Measurements from ENCODE around the gene LRRC3B. TPM values are rescaled to one million over a fixed set of nuclear protein-coding genes. Genes with fewer than 3 reads are reported as not detected.
"Not testable (repeated sequence)": the region's sequence is repeated elsewhere in the genome, so short reads cannot be mapped to it uniquely, and the experiment has no call there.

LRRC3B gene, protein sequence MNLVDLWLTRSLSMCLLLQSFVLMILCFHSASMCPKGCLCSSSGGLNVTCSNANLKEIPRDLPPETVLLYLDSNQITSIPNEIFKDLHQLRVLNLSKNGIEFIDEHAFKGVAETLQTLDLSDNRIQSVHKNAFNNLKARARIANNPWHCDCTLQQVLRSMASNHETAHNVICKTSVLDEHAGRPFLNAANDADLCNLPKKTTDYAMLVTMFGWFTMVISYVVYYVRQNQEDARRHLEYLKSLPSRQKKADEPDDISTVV
- under 1 TPM in 1 of 2 donors, not detected in 1; 0.03 TPM for total RNA-seq

DNA sequence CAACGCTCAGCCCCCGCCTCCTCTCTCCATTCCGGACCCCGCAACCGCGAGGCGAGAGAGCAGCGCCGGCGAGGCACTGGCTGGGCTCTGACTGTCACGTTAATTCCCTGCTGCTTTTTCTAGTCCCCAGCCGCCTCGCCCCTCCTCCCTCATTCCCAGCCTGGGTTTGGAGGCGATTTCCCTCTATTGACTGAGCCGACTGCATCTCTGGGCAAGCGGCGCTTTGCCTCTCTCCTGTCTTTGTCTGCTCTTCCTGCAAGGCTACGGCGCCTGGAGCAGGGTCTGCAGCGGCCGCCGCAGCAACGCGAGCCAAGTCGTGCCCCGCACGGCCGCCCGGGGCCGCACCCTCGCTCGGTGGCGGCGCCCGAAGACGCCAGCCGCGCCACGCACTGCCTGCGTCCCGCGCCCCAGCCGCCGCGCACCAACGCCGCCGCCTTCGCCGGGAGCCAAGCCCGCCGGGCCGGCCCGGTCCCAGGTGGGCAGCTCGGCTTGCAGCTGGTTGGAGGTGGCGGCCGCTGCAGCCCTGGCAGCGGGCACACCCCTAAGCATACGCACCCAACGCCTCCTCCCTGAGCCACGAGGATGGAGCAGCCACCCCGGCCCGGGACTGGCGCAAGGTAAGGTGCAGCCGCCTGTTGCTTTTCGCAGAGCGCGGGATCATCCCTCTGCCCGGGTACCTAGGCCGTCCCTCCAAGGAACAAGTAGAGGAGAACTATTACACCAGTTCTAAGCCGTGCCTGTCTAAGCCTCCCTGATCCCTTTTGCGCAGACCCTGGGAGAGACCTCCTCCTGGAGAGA lies at the start of gene LRRC3B:
Gene LRRC3B (plus strand): TSS at position 152 of the 798 bp plus-strand sequence. CDS start 86,901 bp downstream, outside the sequence.
- Mint-ChIP-seq H3K4me3 (no peak within 1 kb of the TSS), H3K27me3 (peaks cover 38% of the 10 kb centered on the region), H3K4me1 (no peaks in the 10 kb centered on the region), H3K9me3 (no peaks in the 10 kb centered on the region), H3K36me3 (ENCODE audit: low read depth) (no peaks in the 10 kb centered on the region), H3K27ac (no peak within 1 kb of the TSS)
- ATAC-seq (replicated peaks): no peak

- Mint-ChIP-seq H3K9me3 (peaks cover 11% of the 10 kb centered on the region), H3K4me3 (no peak overlapping the region), H3K36me3 (ENCODE audit: low read depth) (no peaks in the 10 kb centered on the region), H3K27me3 (peaks cover 3% of the 10 kb centered on the region), H3K4me1 (no peaks in the 10 kb centered on the region), H3K27ac (no peak overlapping the region)
- no peak for ATAC-seq (replicated peaks)
These were observed 47.8 kb upstream of the LRRC3B start for GRCh38 chr3:26574766-26575165.

- peaks cover 8% of the 10 kb centered on the region for H3K9me3 Mint-ChIP-seq
- no peak for ATAC-seq (replicated peaks)
- peaks cover 13% of the 10 kb centered on the region for H3K27me3 Mint-ChIP-seq
- H3K4me1 Mint-ChIP-seq: no peaks in the 10 kb centered on the region
- no peak overlapping the region for H3K27ac Mint-ChIP-seq
- H3K36me3 Mint-ChIP-seq (ENCODE audit: low read depth): no peaks in the 10 kb centered on the region
- H3K4me3 Mint-ChIP-seq: no peak overlapping the region
These were observed 43.5 kb upstream of the LRRC3B start for GRCh38 chr3:26579116-26579515.

DNA sequence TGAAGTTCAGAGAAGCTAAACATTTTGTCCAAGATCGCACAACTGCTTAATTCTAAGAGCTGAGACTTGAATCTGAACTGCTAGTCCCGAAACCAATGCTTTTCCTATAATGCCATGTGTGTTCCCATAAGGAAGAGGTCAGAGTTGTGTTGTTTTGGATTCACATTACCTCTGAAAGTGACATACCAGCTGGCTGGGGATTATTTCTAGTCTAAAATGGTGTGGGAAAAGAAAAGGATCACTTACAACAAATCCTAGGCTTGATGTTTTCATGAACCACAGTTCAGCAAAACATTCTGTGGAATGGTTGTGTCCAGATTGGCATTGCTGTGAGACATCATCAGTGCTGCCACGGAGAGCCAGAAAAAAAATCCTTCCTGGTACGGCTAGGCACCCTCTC lies 35.0 kb upstream of the LRRC3B start:
- Mint-ChIP-seq H3K36me3 (ENCODE audit: low read depth) (no peaks in the 10 kb centered on the region), H3K27me3 (peaks cover 2% of the 10 kb centered on the region), H3K9me3 (no peaks in the 10 kb centered on the region), H3K4me3 (no peak overlapping the region), H3K27ac (no peak overlapping the region), H3K4me1 (no peaks in the 10 kb centered on the region)
- ATAC-seq (replicated peaks): no peak

DNA sequence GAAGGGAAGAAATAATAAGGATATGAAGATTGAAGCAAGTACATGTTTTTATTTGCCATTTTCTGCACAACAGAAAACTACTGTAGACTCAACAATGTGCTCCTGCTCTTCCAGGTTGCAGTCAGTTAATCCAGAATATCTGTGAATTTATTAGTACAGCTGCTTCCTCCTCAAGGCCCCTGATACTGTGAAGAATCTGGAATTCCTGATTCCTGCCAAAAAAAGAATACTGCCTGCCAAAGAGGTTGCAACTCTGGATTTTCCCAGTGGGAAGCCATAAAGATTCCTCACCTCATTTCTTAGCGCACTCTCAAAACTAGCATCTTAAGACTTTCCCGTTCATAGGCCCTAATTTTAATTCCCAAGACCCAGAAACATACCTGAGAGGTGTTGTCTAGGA lies 33.6 kb upstream of the LRRC3B start:
- no peak for ATAC-seq (replicated peaks)
- no peaks in the 10 kb centered on the region for H3K9me3 Mint-ChIP-seq
- no peak overlapping the region for H3K27ac Mint-ChIP-seq
- peaks cover 1% of the 10 kb centered on the region for H3K27me3 Mint-ChIP-seq
- H3K36me3 Mint-ChIP-seq (ENCODE audit: low read depth): no peaks in the 10 kb centered on the region
- no peaks in the 10 kb centered on the region for H3K4me1 Mint-ChIP-seq
- no peak overlapping the region for H3K4me3 Mint-ChIP-seq

DNA sequence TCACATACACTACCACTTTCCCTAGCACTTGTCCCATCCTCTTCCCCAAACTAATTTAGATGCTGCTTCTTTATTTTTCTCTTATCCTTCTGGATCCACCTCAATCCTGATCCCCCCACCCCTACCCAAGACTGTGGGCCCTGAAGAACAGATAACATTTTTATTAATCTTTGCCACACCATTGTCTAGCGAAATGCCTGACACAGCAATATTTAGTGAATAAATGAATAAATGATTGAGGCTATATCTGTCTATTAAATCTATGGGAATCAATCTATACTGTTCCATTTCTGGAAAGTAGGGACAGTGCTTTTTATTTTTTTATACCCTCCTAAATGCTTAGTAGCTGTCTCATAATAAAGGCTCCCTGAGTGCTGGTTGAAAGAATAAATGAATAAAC lies 32.9 kb upstream of the LRRC3B start:
- H3K4me1 Mint-ChIP-seq: no peaks in the 10 kb centered on the region
- H3K9me3 Mint-ChIP-seq: no peaks in the 10 kb centered on the region
- no peak for ATAC-seq (replicated peaks)
- peaks cover 3% of the 10 kb centered on the region for H3K27me3 Mint-ChIP-seq
- no peak overlapping the region for H3K4me3 Mint-ChIP-seq
- no peaks in the 10 kb centered on the region for H3K36me3 Mint-ChIP-seq (ENCODE audit: low read depth)
- no peak overlapping the region for H3K27ac Mint-ChIP-seq

DNA sequence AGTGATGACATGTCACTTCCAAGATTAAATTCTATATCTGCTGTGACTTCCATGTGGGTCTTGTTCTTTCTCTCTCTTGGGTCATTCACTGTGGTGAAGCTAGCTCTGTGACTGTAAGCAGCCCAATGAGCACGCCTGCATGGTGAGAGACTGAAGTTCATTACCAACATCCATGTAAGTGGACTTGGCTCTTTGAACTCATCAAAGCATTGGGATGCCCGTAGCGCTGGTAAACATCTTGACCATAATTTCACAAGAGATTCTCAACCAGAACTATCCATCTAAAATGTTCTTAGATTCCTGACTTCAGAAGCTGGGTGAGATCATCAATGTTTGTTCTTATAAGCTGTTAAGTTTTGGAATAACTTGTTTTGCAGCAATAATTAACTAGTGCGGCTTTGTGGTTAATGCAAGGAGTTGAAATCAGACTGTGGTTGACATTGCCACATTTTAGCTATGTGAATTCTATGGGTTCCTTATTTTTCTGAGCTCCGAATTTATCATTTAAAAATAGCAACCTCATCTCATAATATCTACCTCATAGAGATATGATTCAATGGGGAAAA lies 31.6 kb upstream of the LRRC3B start:
- Mint-ChIP-seq H3K4me1 (no peaks in the 10 kb centered on the region), H3K4me3 (no peak overlapping the region), H3K27ac (no peak overlapping the region), H3K9me3 (no peaks in the 10 kb centered on the region), H3K27me3 (peaks cover 3% of the 10 kb centered on the region), H3K36me3 (ENCODE audit: low read depth) (no peaks in the 10 kb centered on the region)
- no peak for ATAC-seq (replicated peaks)

DNA sequence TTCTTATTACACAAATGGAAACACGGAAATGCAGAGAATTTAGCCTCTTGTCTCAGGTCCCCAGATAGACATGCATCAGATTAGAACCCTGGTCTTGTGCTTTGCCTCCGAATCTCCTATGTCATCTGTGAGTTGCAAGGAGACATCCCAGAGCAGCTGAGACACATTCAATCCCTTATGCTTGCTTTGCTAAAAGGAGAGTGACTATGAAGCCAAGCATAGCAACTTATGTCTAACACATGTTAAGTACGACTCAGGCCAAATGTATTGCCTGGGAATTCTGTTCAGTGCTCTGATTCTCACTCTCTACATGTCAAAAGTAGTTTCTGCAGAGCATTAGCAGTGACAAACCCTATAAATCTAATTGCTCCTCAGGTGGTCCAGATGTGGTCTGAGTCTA lies 30.6 kb upstream of the LRRC3B start:
- H3K4me3 Mint-ChIP-seq: no peak overlapping the region
- no peaks in the 10 kb centered on the region for H3K9me3 Mint-ChIP-seq
- peaks cover 3% of the 10 kb centered on the region for H3K27me3 Mint-ChIP-seq
- H3K4me1 Mint-ChIP-seq: no peaks in the 10 kb centered on the region
- no peak for ATAC-seq (replicated peaks)
- no peaks in the 10 kb centered on the region for H3K36me3 Mint-ChIP-seq (ENCODE audit: low read depth)
- no peak overlapping the region for H3K27ac Mint-ChIP-seq

DNA sequence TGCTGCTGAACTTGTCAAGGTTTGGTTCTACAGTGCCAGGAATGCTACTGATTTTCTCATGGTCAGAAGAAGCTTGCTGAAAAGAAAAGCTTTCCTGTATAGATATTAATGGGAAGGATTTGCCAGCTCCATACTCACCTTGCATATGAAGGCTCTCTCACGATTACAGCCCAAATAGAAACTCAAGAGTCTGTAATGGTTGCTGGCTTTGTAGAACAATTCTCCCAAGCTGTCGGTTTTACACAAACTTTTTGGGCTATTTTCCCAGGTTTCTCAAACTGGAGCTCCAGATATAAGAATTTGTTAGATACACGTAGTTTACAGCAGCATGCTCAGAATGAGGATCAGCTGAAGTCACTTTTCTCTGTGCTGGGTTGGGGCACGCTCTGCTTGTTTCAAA lies 30.1 kb upstream of the LRRC3B start:
- Mint-ChIP-seq H3K9me3 (no peaks in the 10 kb centered on the region), H3K4me1 (no peaks in the 10 kb centered on the region), H3K4me3 (no peak overlapping the region), H3K27me3 (peaks cover 3% of the 10 kb centered on the region), H3K27ac (no peak overlapping the region), H3K36me3 (ENCODE audit: low read depth) (no peaks in the 10 kb centered on the region)
- ATAC-seq (replicated peaks): no peak

DNA sequence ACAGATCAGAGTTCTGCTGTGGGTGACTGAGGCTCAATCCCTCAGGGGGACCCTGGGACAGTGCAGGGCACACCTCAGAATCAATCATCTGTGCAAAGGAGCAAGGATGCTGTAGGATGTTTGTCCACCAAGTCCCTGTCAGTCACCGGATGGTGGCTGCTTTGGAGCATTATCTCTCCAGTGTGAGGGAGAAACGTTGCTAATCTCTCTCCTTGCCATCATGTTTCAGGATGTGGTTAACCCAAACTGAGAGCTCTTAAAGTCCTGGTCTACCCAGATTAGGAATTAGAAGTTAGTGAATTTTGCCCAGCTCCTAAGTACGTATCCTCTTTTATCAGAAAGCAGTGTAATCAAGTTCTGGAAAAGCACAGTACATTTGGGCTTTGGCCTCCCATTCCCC lies 26.2 kb upstream of the LRRC3B start:
- ATAC-seq (replicated peaks): no peak
- Mint-ChIP-seq H3K27ac (no peak overlapping the region), H3K9me3 (no peaks in the 10 kb centered on the region), H3K4me3 (no peak overlapping the region), H3K4me1 (no peaks in the 10 kb centered on the region), H3K36me3 (ENCODE audit: low read depth) (no peaks in the 10 kb centered on the region), H3K27me3 (peaks cover 3% of the 10 kb centered on the region)

DNA sequence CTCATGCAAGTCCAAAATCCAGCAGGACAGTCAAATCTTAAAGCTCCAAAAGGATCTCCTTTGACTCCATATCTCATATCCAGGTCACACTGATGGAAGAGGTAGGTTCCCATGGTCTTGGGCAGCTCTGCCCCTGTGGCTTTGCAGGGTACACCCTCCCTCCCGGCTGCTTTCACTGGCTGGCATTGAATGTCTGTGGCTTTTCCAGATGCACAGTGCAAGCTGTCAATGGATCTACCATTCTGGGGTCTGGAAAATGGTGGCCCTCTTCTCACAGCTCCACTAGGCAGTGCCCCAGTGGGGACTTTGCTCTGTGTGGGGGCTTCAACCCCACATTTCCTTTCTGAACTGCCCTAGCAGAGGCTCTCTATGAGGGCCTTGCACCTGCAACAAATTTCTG lies 19.3 kb upstream of the LRRC3B start:
- ATAC-seq (replicated peaks); H3K36me3 Mint-ChIP-seq (ENCODE audit: low read depth); H3K27ac Mint-ChIP-seq; H3K4me1 Mint-ChIP-seq; H3K27me3 Mint-ChIP-seq; H3K4me3 Mint-ChIP-seq: not testable (repeated sequence)
- H3K9me3 Mint-ChIP-seq: peaks cover 15% of the 10 kb centered on the region

GRCh38 chr3:26603771-26604170 lies 18.8 kb upstream of the LRRC3B start:
- not testable (repeated sequence) for H3K4me3 Mint-ChIP-seq; H3K4me1 Mint-ChIP-seq; H3K36me3 Mint-ChIP-seq (ENCODE audit: low read depth); H3K27ac Mint-ChIP-seq; ATAC-seq (replicated peaks); H3K27me3 Mint-ChIP-seq
- H3K9me3 Mint-ChIP-seq: peaks cover 15% of the 10 kb centered on the region

DNA sequence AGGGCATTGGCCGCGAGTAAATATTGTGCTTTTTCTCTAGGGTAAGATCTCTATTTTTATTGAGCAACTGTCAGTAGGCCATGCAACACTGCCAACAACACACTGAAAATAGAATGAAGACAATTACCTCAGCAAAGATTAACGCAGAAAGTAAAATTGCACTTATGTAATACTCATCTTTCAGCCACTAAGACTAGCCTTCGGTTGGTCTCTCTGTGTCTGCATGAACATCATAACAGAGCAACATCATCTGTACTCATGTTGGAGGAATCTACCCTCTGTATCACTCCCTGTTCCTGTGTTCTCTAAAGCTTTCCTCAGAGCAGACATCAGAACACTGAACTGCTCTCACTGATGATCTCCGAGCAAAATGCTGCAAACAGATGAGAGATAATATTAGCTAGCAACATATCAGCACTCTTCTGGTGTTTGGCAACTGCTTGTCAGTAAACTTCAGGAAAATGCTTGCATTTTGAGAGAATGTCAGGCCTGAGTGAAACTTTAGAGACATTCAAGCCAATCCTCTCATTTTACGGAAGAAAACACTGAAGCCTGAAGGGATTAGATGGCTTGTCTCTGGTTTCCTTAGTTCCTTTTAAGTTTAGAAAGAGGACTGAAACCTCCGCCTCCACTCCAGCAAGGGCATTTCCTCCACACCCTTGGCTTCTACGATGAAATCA lies 8.4 kb upstream of the LRRC3B start:
- Mint-ChIP-seq H3K4me3 (no peak overlapping the region), H3K27me3 (no peaks in the 10 kb centered on the region), H3K9me3 (no peaks in the 10 kb centered on the region), H3K4me1 (no peaks in the 10 kb centered on the region), H3K27ac (no peak overlapping the region), H3K36me3 (ENCODE audit: low read depth) (no peaks in the 10 kb centered on the region)
- no peak for ATAC-seq (replicated peaks)

- Mint-ChIP-seq H3K4me3 (no peak overlapping the region), H3K4me1 (no peaks in the 10 kb centered on the region), H3K27me3 (peaks cover 32% of the 10 kb centered on the region), H3K27ac (no peak overlapping the region), H3K36me3 (ENCODE audit: low read depth) (no peaks in the 10 kb centered on the region), H3K9me3 (no peaks in the 10 kb centered on the region)
- ATAC-seq (replicated peaks): no peak
These were observed 1.4 kb upstream of the LRRC3B start for GRCh38 chr3:26621176-26621575.

Data from activated T-helper 17 cell treated with anti-CD3 and anti-CD28 coated beads, Interleukin-2, amount 50 U/mL, for 72 hours (primary cell).